HG03045 (cell line): ENCODE measurements around the gene ASXL2.

ENCODE experiments used
- ATAC-seq: cut with Tn5 transposase; IDR thresholded peaks from one replicate; pipeline ENCODE4 v1.9.1; 2021; ENCODE audit warnings: mild to moderate bottlenecking, moderate library complexity; ENCODE audit not compliant: unreplicated experiment

The ASXL2 gene

DNA sequence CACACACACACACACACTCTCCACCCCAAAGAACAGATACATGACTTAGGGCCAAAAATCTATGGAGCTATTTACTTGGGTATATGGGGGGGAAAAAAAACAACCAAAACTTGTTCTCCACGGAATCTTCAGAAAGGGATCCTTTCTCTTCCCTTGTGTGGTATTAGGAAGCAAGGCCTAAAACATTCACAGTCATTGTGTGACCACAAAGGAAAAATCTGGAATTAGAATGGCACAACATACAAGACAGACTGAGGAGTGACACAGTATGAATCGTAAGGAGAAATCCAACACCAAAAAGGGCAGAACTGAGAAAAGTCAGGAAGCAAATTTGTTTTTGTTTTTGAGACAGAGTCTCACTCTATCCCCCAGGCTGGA is 70.3 kb downstream of the ASXL2 start:
- no peak for ATAC-seq

DNA sequence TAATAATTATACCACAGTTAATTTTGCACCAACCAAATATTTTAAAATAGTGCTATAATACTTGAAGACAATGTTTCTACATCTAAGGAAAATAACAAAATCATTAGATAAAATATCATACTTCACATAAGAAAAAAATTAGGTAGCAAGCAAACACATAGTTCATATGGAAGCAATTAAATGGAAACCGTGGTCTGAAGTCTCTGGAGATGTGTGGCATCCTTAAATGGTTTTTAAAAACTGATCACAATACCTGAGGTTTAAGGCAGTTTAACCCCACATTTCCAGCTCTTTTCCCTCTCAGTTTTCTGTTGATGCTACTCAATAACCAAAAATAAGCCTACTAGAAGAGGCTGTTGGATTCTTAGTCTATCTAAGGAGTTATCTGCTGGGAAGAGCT is 71.3 kb downstream of the ASXL2 start:
- ATAC-seq: no peak

DNA sequence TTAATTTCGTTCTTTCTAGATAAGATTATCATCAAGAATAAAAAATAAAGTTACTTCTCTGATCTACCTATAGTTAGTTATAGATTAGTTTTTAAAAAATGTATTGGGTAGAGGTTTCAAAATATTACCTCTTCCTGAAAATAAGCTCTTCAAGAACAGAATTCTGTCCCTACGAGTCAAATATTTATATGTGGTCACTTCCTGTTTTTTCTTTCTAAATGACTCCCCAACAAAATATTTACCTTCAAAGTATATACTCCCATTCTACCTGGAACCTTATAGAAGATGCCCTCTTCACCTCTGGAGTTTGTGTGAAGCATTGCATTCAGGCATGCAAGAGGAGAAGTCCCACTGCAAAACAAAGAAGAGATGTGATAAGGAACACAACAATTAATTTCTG is 72.3 kb downstream of the ASXL2 start:
- no peak for ATAC-seq

DNA sequence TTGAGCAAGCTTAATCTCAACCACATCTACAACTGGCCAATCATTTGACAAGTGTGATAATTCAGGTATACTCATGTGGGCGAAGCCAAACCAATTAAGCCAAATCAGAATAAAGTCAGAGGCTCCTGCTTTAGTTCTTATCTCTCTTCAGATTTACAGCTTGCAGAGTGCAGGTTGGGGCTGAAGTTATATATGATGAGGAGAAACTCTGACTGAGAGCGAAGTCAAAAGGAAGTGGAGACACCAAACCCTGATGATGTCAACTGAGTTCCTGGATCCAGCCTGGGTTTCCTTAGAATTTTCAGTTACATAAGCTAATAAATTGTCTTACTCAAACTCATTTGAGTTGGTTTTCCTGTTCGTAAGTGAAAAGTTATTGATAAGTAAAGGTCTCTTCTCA is 73.9 kb downstream of the ASXL2 start:
- no peak for ATAC-seq

DNA sequence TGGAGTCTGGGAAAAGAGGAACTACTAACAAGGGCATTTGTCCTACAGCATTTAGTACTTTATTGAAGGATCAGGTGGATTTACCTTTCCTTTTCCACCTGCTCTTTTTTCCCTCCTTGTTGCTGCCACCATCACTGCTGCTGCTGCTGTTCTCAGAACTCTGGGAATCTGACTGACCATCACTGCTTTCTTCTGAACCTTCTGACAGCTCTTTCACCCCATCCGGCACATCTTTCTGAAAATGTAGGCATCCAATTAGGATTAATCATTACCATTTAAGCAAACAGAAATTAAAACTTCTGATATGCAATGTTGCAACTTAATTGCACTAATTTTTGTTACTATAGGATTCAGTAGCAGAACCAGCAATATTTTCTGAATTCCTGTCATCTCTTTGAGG is 79.0 kb downstream of the ASXL2 start:
- ATAC-seq: no peak

DNA sequence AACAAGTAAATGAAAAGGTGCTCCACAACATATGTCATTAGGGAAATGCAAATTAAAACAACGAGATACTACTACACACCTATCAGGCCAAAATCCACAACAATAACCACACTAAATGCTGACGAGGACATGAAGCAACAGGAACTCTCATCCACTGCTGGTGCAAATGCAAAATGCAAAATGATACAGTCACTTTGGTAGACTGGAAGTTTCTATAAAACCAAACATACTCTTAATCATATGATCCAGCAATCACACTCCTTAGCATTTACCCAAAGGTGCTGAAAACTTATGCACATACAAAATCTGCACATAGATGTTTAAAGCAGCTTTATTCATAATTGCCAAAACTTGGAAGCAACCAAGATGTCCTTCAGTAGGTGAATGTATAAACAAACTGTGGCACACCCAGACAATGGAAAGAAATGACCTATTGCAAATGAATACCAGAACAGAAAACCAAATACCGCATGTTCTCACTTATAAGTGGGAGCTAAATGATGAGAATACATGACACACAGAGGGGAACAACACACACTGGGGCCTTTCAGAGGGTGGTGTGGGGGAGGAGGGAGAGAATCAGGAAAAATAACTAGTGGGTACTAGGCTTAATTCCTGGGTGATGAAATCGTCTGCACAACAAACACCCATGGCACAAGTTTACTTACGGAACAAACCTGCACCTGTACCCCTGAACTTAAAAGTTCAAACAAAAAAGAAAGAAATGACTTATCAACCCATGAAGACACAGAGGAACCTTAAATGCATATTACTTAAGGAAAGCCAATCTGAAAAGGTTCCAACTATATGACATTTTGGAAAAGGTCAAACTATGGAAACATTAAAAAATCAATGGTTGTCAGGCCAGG is 80.4 kb downstream of the ASXL2 start:
- no peak for ATAC-seq

DNA sequence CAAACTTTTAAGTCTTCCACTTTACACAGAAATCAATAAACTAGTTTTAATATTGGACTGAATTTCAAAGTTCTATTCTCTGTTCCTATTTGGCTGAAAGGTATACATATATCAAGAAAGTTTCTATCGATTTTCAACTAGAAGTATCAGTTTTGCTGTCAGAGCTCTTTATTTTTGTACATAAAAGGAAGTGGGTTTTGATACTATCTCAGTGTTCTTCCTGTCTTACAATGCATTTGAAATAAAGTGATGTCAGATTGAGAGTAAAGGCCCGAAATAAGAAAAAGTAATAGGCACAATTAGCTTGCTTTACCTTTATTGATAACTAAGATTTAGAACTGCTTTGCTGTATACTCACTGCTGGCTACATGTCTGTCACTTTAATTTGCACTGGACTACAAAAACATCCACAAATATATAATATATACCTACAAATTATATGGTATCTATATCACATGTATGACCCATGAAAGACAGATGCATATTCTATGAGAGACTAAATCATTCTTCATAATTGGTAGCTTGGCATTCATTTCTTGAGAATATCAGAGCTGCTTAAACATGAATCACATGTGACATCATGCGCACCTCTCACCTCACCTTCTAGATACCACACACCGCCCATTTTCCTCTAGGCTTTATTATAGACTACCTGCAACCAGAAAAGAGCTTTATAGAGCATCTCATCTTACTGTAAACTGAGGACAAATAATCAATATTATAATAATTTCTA is 83.6 kb downstream of the ASXL2 start:
- no peak for ATAC-seq

DNA sequence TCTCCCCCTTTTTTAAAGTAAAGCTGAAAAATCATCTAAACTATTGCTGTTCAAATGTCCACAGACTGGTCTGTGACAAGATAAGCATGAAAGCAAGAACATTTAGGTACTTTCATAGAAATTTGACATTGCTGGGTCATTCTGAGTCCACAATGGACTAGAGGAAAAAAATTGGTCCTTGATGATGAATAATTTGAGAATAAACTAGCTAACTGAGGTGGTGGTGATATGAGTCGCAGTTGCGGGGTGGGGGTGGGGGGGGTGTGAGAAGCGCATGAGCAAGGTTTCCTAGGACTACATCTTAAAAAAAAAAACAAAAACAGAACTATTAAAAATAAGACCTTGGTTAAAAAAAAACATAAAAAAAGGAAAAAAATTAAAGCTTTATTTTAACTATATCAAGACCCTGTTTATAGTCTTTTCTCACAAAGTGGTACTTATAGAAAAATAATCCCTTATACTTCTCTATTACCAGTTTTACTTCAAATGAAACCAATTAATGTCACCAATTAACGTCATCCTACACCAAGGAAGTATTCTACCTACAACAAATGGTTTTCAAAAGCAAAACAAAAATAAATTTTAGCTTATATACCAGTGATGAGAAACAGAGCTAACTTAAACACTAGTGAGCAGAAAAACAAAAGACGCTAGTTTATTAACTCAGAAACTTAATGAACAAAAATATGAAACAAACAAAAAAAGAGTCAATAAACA is 88.1 kb downstream of the ASXL2 start:
- no peak for ATAC-seq

DNA sequence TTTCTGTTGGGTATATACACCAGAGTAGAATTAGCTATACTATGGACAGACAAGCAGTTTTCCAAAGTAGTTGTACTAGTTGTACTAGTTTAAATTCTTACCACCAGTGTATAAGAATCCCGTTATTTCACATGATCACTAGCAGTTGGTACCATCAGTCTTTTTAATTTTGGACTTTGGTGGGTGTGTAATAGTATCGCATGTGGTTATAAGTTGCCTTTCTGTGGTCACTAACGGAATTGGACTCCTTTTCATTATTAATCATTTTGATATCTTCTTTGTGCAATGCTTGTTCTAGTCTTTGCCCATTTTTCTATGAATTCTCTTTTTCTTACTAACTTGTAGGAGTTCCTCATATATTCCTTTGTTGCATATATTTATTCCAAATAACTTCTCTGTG is 89.8 kb downstream of the ASXL2 start:
- ATAC-seq: no peak

DNA sequence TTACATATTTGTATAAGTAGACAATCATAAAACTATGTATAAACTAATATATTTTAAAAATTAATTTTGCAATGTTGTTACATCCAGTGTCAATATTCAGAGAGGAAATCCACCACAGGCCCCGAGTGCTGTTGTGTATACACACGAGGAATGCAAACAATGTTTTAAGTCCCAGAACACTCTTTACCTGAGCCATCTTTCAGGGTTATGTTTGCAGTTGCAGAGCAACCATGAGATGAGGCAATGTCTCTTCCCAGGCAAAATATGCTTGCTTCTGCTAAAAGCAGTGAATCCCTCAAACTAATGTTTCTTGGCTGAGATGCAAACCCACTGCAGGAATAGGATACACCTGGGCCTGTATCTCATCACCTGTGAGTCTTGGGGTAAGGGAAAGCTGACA is 91.3 kb downstream of the ASXL2 start:
- no peak for ATAC-seq

DNA sequence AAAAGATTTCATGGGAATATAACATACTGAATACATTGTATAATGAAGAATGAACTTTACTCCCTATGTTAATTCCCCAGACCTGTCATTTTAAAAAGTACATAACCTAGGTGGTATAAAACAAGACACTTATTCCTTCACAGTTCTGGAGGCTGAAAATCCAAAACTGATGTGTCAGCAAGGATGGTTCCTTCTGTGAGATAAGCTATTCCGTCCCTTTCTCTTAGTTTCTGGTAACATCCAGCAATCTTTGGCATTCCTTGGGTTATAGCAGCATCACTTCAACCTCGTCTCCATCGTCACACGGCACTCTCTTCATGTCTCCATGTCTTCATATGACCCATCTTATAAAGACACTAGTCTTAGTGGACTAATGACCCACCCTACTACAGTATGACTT is 93.9 kb downstream of the ASXL2 start:
- no peak for ATAC-seq

DNA sequence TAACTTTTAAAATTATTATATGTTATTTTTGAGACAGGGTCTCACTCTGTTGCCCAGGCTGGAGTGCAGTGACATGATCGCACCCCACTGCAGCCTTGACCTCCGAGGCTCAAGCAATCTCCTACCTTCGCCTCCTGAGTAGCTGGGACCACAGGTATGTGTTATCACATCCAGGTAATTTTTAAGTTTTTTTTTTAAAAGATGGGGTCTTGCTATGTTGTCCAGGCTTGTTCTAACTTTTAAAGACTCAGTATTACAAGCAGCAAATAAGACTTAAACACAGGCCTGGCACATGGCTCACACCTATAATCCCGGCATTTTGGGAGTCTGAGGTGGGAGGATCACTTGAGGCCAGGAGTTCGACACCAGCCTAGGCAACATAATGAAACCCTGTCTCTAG is 101.2 kb downstream of the ASXL2 start:
- ATAC-seq: no peak

DNA sequence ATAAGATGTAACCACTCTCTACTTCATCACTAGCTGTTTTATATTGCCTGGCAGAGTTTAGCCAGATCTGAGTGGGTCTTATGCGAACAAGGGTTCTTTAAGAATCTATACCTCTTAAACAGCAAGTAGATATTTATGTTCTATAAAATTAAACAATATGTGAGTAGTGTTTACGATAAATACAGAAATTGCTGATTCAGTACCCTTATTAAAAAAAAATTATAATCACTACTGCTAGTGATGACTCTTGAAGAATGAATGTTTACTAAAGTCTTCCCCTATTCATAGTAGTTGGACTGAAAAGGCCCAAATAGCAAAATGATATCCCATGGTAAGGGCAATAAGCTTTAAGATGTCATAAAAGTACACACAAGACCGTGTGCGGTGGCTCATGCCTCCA is 106.2 kb downstream of the ASXL2 start:
- ATAC-seq: no peak

DNA sequence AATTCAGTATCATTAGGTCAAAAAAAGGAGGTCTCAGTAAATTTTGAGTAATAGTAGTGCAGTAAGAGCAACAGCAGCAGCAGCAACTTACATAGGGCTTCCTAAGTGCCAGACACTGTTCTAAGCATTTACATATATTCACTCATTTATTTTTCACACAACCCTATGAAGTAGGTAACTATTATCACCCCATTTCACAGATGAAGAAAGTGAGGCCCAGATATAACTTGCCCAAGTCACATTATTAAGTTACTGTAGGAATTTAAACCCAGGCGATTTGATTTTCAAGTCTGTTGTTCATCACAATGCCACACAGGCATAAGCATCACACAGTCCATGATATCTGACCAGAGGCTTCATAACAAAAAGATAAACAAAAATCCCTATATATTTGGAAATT is 114.7 kb downstream of the ASXL2 start:
- no peak for ATAC-seq

DNA sequence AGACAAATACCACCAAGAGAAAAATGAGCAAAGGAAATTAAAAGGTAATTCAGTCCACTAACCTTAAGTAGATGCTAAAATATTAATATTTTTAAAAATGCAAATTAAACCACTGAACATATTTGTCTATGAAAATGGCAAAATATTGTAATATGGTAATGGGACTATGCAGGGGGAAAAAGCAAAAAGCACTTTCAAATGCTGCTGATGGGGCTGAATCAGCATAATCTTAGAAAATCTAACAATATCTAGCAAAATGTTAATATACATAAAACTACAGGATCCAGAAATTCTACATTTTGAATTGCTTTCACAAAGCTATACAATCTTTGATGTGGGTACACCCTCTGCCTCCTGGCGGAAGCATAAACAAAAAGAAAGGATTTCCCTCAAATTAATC is 118.0 kb downstream of the ASXL2 start:
- no peak for ATAC-seq

DNA sequence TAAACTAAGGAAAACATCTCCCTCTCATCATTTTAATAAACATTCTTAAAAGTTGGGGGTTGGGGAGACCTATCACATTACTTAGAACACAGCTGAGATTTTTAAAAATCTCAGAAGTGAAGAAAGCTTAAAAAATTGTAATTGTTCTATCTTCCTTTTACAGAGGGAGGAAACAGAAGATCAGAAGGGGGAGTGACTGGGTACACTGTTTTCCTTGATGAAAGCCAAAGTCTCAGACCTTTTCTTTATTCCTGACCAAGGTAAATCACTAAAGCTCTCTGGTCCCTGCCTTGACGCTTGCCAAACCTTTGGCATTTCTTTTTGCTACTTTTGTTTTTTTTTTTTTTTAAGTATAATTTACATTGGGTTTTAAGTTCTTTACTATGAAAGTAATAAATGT is 119.9 kb downstream of the ASXL2 start:
- no peak for ATAC-seq

DNA sequence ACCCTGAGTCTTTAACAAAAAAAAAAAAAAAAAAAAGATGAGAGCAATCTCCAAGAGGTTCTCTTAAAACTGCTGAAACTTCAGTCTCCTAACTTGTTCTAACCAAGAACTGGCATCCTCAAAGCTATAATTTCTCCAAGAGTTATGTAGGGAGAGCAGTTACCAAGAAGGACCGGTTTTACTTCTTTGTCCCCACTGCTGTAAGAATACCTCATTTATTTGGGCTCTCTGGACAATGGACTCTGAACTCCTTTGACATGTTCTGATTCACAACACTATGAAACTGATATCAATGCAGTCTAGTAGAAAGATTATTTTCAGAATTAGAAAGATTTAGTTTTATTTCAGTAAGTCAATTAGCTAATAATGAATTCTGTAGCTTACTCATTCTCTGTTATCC is 120.4 kb downstream of the ASXL2 start:
- no peak for ATAC-seq

DNA sequence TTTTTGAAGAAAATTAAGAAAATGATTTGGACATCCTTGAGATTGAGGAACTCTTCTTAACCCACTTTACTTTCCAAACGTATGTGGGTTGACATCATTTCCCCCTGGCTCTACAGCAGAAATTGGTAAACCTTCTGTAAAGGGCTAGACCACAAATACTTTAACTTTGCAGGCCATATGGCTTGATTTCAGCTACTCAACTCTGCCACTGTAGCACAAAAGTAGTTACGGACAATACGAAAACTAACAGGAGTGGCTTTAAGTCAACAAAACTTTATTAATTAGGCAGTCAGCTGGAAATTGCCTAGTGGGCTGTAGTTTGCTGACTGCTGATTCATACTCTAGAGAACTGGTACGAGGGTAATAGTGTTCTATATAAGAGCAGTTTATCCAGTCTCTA is 121.8 kb downstream of the ASXL2 start:
- ATAC-seq: no peak

DNA sequence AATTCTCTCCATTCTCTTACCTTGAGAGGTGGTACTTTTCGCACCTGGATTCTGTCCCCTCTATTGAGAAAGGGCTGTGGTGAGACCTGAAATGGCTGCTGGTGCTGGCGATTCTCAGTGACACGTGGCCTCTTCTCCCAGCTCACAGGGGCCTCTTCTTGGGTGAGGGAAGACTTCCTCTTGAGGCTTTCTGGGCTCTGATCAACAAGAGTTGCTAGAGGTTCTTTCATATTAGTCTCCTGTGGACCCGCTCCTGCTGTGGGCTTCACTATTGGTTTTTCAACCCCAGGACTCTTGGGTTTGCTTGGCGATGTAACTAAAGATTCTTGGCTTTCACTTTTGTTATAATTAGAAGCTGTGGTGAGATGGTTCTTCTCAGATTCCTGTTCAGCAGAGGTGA is 128.6 kb downstream of the ASXL2 start:
- no peak for ATAC-seq

DNA sequence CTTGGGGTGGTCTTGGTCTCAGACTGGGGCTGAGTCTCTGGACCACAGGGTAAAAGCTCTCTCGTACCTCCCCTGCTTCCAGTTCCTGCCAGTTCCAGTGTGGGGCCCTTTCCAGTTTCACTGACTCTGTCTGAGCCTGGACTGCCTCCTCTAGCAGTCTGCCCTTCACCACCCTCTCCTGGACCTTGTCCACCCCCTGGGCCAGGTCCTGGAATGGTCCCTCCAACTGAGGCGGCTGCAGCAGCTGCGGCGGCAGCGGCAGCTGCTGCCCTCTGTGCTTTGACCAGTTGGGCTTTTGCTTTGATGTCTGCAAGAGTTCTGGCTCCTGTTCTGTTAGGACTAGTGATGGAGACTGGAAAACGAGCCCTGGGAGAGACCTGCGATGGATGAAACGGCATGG is 134.2 kb downstream of the ASXL2 start:
- ATAC-seq: no peak

DNA sequence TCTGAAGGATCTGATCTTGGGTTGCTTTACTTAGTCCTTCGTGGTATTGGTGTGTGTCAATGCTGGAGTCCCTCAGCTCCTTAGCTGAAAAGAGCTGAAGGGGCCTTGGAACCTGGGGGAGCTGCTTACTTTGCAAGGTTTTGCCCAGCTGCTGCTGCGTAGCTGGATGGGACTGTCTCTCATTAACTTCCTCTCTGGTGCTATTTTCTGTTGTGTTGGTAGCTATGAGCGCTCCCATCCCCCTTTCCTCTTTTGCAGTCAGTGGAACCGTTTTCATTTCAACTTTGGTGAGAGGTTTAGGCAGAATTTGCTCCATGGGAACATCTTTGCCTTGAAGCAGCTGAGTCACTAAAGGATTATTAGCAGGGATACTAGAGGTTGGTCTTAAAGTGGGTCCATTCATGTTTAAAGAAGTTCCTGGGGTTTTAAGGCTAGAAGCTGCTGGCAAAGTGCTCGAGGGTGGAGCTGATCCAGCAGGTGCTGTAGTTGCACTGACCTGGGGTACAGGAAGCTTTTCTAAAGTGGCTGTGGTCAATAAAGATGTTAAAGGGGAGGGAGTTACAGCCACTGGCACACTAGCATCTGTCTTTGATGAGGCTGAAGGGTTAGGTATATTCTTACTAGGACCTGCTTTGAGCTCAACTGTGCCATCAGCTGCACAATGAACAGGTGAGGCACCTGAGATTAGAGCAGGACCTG is 135.0 kb downstream of the ASXL2 start:
- ATAC-seq: no peak
